ENCODE measurements around the gene MVP. TPM values are rescaled to one million over a fixed set of nuclear protein-coding genes. Genes with fewer than 3 reads are reported as not detected.
A peak's percentile ranks its signal among the peaks of the same experiment; 100 is the strongest.

MVP gene
- total RNA-seq, 3 donors from 2014 or later: 307 to 552 (median 529) TPM

GRCh38 chr16:29891525-29892457, 71.5 kb downstream of the MVP start:
- DNase-seq (no peak), ATAC-seq (peak; percentile 64)
- TF ChIP-seq CTCF (IDR thresholded peaks at IDR 0.05): no peak
- H3K9me3 ChIP-seq: no peaks in the 10 kb centered on the region
- H3K4me1 ChIP-seq (ENCODE audit: low read depth): no peaks in the 10 kb centered on the region
- intact Hi-C loops (cut with DNase I, micrococcal nuclease): no loop called here
- H3K4me3 ChIP-seq: no peak overlapping the region
- H3K36me3 ChIP-seq (ENCODE audit: low read depth): no peaks in the 10 kb centered on the region

GRCh38 chr16:29892458-29892813, 72.2 kb downstream of the MVP start:
- no peak for ATAC-seq

GRCh38 chr16:29893553-29893952, 73.3 kb downstream of the MVP start:
- TF ChIP-seq CTCF (IDR thresholded peaks at IDR 0.05): no peak
- ATAC-seq: no peak
- H3K4me3 ChIP-seq: no peak overlapping the region
- peaks cover under 1% of the 10 kb centered on the region for H3K4me1 ChIP-seq (ENCODE audit: low read depth)
- no peak for DNase-seq
- H3K36me3 ChIP-seq (ENCODE audit: low read depth): no peaks in the 10 kb centered on the region
- intact Hi-C loops (cut with DNase I, micrococcal nuclease): no loop called here
- H3K9me3 ChIP-seq: no peaks in the 10 kb centered on the region

More at GRCh38 chr16:29892458-29892813, 72.2 kb downstream of the MVP start:
- H3K9me3 ChIP-seq: no peaks in the 10 kb centered on the region
- no peaks in the 10 kb centered on the region for H3K4me1 ChIP-seq (ENCODE audit: low read depth)
- TF ChIP-seq CTCF (IDR thresholded peaks at IDR 0.05): no peak
- no peaks in the 10 kb centered on the region for H3K36me3 ChIP-seq (ENCODE audit: low read depth)
- no peak overlapping the region for H3K4me3 ChIP-seq
- no peak for DNase-seq
- intact Hi-C loops (cut with DNase I, micrococcal nuclease): no loop called here

GRCh38 chr16:29894352-29894751, 74.1 kb downstream of the MVP start:
- H3K4me3 ChIP-seq: no peak overlapping the region
- intact Hi-C loops (cut with DNase I, micrococcal nuclease): no loop called here
- no peaks in the 10 kb centered on the region for H3K36me3 ChIP-seq (ENCODE audit: low read depth)
- no peak for TF ChIP-seq CTCF (IDR thresholded peaks at IDR 0.05)
- peaks cover 3% of the 10 kb centered on the region for H3K4me1 ChIP-seq (ENCODE audit: low read depth)
- DNase-seq (no peak), ATAC-seq (no peak)
- no peaks in the 10 kb centered on the region for H3K9me3 ChIP-seq

- Histone ChIP-seq H3K9me3 (no peaks in the 10 kb centered on the region), H3K4me3 (no peak overlapping the region), H3K36me3 (ENCODE audit: low read depth) (no peaks in the 10 kb centered on the region), H3K4me1 (ENCODE audit: low read depth) (peaks cover 12% of the 10 kb centered on the region)
- intact Hi-C loops (cut with DNase I, micrococcal nuclease): no loop called here
- DNase-seq (no peak), ATAC-seq (no peak)
- TF ChIP-seq CTCF (IDR thresholded peaks at IDR 0.05): no peak
These were observed 76.6 kb downstream of the MVP start for GRCh38 chr16:29896841-29897240.
